GM18499 (cell line): Measurements from ENCODE around the gene SLC38A3.
A peak's percentile ranks its signal among the peaks of the same experiment; 100 is the strongest.
"Not testable (repeated sequence)": the region's sequence is repeated elsewhere in the genome, so short reads cannot be mapped to it uniquely, and the experiment has no call there.

Experiments
- ATAC-seq: cut with Tn5 transposase; IDR thresholded peaks from one replicate; pipeline ENCODE4 v1.9.1; 2021; ENCODE audit warnings: moderate number of reproducible peaks; ENCODE audit not compliant: insufficient read depth, unreplicated experiment

Gene SLC38A3

DNA sequence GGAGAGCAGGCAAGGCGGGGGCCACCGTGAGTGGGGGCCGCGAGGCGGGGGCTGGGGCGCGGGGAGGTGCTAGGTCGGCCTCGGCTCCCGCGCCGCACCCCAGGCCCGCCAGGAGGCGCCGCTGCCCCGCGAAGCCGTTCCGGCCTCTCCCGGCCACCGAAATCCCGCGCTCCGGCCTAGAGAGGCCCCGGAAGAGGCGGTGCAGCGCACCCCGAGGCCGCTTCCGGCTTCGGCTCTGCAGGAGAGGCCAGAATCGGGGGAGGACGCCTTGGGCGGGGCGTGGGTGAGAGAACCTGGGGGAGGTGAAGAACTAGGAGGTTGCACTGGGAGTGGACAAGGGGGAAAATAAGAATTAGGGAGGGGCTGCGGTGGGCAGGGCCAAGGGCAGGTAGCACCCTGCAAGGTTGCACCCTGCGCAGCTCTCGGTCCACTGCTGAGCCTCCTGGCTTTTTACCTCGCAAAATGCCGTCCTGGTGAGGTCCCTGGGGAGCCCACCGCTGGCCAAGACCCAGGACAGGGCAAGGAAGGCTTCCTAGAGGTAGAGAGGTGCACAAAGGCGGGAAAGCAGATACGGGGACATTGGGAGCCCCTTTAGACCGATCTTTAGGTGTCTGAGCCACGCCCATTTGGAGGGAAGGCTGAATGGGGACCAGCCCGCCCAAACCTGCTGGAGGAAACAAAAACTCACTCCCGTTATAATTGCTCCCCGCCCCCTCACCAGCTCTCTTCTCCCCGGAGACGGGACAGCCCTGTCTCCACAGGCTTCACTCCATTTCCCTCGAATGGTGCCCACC lies 22.5 kb downstream of the SLC38A3 start:
- peak; percentile 45 for ATAC-seq

DNA sequence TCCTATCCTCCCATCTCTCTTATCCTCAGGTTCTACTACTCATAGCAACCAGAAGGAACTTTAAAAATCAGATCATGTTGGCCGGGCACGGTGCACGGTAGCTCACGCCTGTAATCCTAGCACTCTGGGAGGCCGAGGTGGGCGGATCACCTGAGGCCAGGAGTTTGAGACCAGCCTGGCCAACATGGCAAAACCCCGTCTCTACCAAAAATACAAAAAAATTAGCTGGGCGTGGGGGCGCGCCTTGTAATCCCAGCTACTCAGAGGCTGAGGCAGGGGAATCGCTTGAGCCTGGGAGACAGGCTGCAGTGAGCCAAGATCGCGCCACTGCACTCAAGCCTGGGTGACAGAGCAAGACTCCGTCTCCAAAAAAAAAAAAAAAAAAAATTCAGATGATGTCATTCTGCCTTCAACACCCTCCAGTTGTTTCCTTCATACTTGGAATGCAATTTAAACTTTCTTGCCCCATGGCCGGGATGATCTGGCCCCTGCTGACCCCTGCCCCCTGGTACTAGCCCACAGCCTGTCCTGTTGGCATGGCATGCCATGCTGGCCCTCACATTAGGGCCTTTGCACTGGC lies 23.2 kb downstream of the SLC38A3 start:
- ATAC-seq = not testable (repeated sequence)

DNA sequence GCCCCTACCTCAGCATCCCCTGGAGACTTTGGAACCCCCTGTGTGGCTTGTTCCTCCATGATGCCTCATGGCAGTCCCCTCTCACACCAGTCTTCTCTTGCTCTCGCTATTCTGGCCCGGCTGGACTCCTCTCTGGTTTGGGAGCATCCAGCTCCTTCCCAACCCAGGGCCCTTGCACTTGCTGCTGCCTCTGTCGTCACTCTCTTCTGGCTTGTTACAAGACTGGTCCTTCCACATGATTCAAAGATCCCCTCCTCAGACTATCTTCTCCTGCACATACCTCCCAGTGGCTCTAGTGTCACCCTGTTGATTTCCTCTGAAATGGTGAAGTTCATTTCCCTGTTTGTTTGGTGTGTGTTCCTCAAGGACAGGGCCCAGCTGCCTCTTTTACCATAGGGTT lies 24.4 kb downstream of the SLC38A3 start:
- ATAC-seq = no peak

DNA sequence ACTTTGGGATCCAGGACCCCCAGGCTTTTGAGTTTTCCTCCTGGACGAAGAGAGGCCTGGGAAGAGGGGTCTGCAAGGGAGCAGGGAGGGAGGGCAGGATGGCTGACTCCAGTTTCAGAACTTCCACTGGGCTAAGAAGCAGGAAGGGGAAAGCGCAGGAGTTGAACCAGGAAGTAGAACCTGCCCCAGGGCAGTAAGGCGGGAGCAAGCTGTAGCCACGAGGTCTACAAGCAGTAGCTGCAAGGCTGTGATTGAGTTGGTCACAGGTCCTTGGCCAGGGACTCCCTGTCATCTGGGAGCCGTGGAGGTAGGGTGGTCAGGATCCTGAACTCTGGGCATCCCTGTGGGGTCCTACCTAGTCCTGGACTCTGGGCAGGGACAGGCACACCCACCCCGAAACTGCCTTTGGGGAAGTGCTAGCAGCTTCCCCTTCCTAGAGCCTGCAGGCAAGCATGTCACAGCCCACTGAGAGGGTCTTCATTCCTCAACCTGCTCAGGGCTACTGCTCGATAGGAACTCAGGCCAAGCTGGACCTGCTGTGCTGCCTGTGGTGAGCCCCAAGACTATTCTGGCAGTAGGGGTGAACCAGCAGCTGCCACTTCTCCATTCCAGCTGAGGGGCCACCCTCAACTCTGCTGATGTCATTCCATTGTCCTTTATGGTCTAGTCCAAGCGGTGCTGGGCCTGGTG lies 25.2 kb downstream of the SLC38A3 start:
- no peak for ATAC-seq

DNA sequence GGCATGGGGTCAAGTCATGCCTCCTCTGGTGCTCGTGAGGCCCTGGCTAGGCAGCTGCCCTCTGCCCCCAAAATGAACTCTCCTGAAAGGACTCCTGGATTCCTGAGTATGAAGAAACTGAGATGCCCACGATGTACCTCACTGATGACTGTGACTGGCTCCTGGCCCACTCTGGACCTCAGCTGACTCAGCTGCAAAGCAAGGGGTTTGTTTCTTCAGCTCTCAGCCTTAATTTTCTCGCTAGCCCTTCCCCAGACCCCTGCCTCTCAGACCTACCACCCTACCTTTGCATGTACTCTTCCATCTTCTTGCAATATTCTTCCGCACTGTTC lies 25.7 kb downstream of the SLC38A3 start:
- ATAC-seq = no peak

DNA sequence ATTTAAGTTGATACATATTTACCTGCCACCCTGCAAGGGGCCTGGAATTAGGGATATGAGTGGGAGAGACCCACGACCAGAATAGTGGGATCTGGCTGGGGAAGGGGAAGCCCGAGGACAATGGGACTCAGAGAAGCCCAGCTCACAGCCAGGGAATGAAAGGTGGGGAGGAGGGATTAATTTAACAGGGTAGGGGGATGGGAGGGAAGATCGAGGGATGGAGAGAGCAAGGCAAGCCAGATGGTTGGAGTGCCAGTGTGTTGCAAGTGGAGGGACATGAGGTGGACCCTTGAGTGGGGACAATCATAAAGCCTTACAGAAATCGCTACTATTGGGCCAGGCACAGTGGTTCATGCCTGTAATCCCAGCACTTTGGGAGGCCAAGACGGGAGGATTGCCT lies 26.5 kb downstream of the SLC38A3 start:
- ATAC-seq = no peak

DNA sequence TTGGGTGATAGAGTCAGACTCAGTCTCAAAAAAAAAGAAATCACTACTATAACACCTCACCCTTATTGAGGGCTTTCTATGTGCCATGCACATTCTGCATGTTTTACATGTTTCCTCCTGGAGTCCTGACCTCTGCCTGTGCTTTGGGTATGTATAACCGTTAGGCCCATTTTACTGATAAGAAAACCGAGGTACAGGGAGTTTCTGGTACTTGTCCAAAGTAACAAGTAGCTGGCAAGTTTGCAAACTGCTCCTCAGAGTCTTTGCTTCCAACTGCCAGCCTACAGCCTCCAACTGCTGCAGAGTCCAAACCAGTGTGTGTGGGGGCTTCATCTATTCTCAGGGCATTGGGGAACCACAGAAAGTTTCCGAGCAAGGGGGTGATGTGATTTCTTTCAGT lies 27.2 kb downstream of the SLC38A3 start:
- ATAC-seq = no peak

DNA sequence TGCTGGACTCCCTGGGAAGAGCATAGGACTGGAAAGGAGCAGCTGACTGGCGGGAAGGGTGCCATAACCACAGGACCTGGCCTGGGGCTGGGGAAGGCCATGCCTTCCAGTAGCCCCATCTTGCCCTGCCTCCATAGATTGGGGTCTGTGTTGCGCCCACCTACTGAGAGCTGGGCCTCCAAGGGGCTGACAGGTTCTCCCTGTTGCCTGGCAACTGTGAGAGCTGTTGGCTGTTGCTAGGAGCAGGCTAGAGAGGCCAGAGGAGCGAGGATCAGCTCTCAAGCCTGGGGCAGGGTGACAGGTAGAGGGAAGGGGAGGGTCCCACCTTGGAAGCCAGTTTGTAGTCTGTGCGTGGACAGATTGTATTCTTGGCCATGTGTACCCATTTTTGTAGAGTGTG lies 28.1 kb downstream of the SLC38A3 start:
- no peak for ATAC-seq

DNA sequence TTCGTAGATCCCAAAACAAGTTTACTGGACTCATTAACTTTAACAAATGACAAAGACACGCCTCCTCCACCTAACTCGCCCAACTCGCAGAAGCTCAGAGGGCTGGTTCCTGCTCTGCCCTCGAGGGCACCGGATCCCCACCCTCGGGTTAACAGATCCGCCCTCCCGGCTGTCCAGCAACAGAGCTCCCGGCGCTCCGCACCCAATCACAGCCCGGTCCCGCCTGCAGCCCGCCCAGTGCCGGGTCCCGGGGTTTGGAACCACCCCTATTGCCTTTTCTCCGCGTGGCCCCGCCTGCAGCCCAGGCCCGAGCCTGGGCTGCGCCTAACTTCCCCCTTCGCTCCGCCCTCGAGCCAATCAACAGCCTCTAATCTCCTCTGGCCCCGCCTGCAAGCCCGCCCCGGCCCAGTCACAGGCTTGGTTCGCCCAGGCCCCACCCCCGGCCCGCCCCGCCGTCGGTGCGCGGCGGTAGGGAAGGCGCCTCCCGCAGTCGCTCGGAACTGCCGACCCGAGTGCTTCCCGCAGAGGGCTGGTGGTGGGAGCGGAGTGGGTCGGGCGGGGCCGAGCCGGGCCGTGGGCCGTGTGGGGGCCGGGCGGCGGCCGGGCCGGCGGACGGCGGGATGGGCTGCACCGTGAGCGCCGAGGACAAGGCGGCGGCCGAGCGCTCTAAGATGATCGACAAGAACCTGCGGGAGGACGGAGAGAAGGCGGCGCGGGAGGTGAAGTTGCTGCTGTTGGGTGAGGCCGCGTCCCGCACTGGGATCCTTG lies 30.8 kb downstream of the SLC38A3 start, which contains the start of gene GNAI2:
TSS of gene GNAI2 (plus strand) at position 489 of the 768 bp plus-strand sequence. CDS start at position 621, 132 bp downstream.
- peak; percentile 93 for ATAC-seq

DNA sequence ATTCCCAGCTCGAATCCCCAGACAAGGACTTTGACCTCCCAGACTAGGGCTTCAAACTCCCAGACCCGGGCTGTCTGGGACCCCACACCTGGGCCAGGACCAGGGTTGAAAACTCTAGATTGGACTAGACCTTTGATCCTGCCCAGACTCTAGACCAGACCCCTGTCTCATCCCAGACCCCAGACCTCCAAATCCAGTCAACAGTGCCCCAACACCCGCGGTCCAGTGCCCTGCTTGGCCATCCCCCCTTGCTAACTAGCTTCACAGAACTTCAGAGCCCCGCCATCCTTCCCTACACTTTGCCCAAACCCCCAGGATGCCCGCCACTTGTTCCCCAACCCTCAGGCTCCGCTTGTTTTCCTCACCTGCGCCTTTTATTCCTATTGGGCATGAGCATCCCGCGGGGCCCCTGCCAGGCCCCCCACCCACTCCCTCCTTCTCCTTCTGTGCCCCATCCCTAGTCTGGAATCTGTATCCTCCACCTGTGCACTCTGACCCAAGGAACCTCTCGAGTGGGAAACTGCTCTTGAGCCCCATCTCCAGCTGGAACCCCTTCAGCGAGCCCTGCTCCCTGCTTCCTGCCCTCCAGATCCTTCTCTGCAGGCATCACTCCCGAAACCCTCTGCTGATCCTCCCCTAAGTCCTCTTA lies 31.5 kb downstream of the SLC38A3 start:
- no peak for ATAC-seq

DNA sequence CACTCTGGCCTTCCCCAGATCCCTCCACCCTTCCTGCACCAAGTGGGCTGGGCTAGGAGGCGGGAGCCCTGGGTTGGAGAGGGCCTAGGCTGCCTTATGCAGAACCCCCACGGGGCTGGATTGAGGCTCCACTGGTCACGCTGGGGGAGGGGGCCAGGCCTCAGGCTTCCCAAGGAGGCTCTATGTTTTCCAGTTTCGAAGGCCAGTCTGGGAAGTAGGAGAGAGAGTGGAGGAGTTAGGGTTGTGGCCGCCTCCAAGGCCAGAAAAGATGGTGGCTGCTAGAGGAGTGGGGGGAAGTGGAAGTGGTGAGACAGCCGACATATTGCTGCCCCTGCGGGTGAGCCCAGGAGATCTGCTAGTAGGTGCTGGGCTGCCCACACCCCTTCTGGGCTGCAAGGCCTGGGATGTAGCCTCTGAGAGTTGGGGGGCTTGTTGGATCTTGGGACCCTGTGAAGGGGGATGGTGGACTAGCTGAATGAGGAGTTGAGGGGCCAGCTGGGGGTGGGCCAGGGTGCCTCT lies 32.1 kb downstream of the SLC38A3 start:
- ATAC-seq = no peak

DNA sequence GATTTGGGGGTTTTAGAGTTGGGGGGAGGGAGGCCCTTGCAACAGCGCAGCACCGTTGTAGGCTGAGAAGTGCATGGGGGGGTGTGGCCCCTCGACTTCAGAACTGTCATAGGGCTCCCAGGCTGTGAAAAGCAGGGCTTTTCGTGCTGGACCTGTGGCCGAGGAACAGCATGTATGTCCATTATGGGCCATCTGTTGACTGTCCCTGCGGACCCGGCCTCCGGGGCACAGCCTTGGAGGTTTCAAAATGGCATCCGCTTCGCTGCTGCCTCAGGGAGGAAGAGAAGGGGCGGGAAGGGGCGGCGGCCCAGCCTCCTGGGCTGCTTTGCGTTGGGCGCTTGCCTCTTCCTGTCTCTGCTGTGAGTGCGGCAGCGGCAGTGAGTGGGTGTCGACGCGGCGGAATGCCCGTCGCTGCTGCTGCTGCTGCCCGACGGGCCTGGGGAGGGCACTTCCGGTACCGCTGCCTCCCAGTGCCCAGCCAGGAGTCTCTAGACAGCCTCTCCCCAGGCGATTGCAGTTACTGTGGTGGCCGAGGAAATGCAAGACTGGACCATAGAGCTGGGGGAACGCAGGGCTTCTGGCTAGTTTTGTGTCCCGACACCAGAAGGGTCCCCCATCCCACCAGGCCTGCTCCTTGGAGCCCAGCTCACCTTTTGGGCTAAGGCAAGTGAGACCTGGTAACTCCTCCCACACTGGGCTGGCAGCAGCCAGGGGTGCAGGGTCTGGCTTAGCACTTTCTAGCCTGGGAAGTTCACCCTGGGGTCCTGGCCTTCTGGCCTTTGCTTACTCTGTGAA lies 32.9 kb downstream of the SLC38A3 start:
- no peak for ATAC-seq

DNA sequence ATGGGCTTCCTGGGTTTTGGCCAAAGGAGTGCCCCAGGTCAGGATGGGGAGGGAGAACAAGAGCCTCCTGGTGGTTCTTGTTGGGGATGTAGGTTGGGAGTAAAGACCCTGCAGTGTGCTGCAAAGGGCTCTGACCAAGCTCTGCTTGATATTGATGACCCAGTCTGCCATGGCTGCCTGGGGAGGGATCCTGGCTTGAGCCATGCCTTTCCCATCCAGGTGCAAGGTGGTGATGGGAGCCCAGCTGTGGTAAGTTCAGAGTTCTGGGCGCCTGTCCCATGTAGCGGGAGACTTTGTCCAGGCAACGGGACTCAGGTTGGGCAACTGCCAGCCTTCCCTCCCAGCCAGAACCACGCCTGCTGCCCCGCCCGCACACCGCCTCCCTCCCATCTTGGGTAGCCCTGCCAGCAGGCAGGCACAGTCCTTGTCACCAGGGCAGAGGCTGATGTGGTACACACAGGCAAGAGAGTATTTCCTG lies 33.5 kb downstream of the SLC38A3 start:
- no peak for ATAC-seq

DNA sequence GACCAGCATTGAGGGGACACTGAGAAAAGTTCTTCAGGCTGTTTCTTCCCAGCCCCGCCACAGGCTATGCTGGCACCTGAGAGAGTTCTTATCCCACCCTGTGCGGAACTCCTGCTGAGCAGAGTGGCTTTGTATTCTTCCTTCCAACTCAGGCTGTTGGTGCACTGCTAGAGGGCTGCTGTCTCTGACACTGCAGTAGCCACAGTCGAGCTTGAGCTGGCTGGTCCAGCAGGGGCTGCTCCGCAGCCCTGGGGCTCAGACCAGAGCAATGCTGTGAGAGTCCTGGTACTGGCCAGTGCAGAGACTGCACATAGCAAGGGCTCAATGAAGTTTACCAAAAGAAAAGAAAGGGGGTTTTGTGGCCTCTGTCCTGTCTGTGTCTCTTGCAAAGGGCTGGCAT lies 34.6 kb downstream of the SLC38A3 start:
- ATAC-seq = no peak

DNA sequence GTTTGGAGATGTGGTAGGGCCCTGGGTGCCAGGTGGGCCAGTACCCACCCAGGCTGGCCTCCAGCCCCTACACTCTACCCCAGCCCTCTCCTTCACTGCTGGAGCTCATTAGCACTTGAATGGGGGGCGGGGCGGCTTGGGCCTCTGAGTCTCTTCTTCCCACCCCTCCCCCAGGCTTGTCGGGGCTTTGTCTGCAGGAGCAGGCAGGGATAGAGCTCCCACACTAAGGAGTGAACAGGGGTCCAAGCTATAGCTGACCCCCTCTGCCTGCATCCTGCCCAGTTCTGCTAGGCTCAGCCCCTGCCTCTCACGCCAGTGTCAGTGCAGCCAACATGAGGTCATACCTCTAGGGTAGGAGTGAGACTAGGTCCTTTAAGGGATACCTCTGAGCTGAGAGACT lies 36.1 kb downstream of the SLC38A3 start:
- ATAC-seq = no peak

DNA sequence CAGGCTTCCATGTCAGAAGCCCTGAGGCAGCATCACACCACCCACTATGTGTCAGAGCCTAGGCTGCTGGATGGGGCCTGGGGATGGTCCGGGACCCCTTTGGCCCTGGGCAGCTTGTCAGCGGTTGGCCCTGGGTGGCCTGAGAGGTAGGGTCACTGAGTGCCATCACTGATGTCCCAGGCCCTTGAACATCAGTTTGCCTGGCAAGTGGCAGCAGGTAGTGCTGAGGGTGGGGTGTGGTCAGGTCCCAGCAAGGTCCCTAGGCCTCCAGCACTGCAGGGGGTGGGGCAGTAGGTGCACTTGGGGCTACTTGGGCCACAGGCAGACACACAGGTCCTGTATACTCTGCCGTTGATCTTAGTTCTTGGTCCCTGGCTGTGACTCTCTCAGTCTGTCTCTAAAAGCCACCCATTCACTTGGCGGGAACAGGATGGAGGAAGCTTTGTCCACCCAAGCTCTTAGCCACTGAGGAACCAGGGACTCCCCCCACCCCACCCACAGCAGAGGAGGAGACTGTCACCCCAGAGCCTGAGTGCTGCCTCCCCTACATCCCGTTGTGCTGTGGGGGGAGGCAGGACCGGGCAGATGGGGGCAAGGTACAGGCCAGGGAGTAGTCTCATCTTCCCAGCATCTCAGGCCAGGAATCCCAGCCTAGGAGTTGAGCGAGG lies 36.8 kb downstream of the SLC38A3 start:
- ATAC-seq = no peak

DNA sequence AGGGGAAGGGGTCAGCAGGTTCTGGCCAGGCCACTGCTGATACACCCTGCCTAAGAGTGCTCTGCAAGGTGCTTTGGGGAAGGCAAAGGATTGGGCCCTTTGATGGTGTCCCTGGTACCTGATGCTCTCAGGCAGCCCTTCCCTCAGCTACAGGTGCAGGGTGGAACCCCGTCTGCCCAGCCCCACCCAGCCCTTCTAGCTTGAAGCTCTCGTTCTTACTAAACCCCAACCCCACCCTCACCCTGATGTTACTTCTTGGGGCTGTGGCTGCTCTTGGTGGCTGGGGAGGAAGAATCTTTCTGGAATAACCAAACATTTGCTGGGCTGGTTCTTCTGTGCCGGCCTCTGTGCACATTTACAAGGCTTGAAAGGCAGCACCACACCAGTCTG lies 37.3 kb downstream of the SLC38A3 start:
- ATAC-seq = no peak

DNA sequence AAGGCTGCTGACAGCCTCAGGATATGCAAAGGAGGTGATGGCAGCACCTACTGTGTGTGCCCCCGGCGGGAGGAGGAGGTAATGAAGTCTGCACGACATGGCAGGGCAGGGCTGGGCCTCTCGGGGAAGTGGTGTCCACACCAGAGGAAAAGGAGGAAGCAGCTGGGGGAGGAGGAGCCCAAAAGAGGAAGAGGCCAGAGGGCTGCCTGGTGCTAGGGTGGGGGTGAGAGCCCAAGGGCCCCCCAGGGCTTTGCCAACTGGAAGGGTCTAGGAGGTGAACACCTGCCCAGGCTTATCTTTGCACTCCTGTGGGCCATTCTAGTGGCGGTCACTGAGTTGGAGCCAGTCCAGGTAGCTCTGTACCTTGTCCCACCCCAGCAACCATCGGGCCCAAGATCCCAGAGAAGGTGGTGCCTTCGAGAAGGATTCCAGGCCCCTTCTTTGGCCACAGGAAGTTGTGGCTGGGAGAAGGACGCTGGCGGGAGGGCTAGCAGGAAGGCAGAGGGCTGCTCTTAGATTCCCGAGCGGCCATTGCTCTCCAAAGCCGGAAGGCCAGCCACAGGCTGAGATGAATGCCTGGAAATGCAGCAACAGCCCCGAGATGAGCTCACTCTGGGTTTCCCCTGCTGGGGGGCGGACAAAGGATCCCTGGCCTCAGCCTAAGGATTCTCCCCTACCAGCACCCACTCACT lies 37.9 kb downstream of the SLC38A3 start:
- ATAC-seq = no peak
